Astrocyte of the spinal cord (primary cell): Measurements from ENCODE around the gene ADGRD1.

Source experiments
- DNase-seq: peaks from one replicate; pipeline ENCODE4 v3.0.0; 2011; ENCODE audit warnings: low read depth, low spot score
- H3K4me3 ChIP-seq: 2 replicates; pipeline ENCODE4 v1.5.1; 2011; ENCODE audit warnings: low read depth, mild to moderate bottlenecking, low read length, moderate library complexity
- CTCF ChIP-seq: IDR thresholded peaks from 2 replicates; pipeline ENCODE4 v1.5.1; 2012; ENCODE audit warnings: low read depth, mild to moderate bottlenecking, low read length, inconsistent platforms
- in situ Hi-C: cut with HindIII; loops from 2 replicates; pipeline ENCODE4 v1.10.0; 2017; ENCODE audit warnings: low sequenced_read_pairs

The ADGRD1 gene

GRCh38 chr12:131063413-131063812 is 109.7 kb downstream of the ADGRD1 start:
- in situ Hi-C loops = no loop called here
- DNase-seq = no peak
- no peak overlapping the region for H3K4me3 ChIP-seq
- TF ChIP-seq CTCF = no peak

GRCh38 chr12:131063960-131064359 is 110.3 kb downstream of the ADGRD1 start:
- no peak overlapping the region for H3K4me3 ChIP-seq
- in situ Hi-C loops = no loop called here
- DNase-seq = no peak
- TF ChIP-seq CTCF = no peak

- H3K4me3 ChIP-seq = no peak overlapping the region
- no peak for DNase-seq
- in situ Hi-C loops = no loop called here
- TF ChIP-seq CTCF = no peak
These were observed 111.6 kb downstream of the ADGRD1 start for GRCh38 chr12:131065279-131065678.

GRCh38 chr12:131065801-131066200 is 112.1 kb downstream of the ADGRD1 start:
- no peak for TF ChIP-seq CTCF
- no peak overlapping the region for H3K4me3 ChIP-seq
- DNase-seq = no peak
- in situ Hi-C loops = no loop called here

- no peak for DNase-seq
- no peak overlapping the region for H3K4me3 ChIP-seq
- TF ChIP-seq CTCF = no peak
- in situ Hi-C loops = no loop called here
These were observed 112.6 kb downstream of the ADGRD1 start for GRCh38 chr12:131066207-131066885.

GRCh38 chr12:131066886-131067490 is 113.3 kb downstream of the ADGRD1 start:
- TF ChIP-seq CTCF = no peak
- DNase-seq = no peak
- in situ Hi-C loops = no loop called here
- no peak overlapping the region for H3K4me3 ChIP-seq
